ENCODE results near the gene LASP1.

Gene LASP1

DNA sequence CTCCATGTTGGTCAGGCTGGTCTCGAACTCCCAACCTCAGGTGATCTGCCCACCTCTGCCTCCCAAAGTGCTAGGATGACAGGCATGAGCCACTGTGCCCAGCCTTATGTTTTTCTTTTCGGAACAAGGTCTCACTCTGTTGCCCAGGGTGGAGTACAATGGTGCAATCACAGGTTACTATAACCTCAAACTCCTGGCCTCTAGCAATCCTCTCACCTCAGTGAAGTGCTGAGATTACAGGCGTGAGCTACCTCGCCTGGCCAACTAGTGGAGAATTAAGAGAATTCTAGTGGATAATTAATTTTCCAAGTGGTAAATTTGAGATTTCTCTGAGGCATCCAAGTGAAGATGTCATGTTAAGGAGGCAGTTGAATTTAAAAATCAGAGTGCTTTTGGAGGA lies 100.3 kb downstream of the LASP1 start:
- no peak overlapping the region for H3K27ac ChIP-seq
- no peak for DNase-seq
- TF ChIP-seq, protein P1, sequence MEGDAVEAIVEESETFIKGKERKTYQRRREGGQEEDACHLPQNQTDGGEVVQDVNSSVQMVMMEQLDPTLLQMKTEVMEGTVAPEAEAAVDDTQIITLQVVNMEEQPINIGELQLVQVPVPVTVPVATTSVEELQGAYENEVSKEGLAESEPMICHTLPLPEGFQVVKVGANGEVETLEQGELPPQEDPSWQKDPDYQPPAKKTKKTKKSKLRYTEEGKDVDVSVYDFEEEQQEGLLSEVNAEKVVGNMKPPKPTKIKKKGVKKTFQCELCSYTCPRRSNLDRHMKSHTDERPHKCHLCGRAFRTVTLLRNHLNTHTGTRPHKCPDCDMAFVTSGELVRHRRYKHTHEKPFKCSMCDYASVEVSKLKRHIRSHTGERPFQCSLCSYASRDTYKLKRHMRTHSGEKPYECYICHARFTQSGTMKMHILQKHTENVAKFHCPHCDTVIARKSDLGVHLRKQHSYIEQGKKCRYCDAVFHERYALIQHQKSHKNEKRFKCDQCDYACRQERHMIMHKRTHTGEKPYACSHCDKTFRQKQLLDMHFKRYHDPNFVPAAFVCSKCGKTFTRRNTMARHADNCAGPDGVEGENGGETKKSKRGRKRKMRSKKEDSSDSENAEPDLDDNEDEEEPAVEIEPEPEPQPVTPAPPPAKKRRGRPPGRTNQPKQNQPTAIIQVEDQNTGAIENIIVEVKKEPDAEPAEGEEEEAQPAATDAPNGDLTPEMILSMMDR (IDR thresholded peaks at IDR 0.05), result no peak
- H3K4me3 ChIP-seq, result no peak overlapping the region
- intact Hi-C loops (cut with DNase I; ENCODE audit: low total_unique reads), result no loop called here
- H3K27me3 ChIP-seq, result no peaks in the 10 kb centered on the region
- H3K4me1 ChIP-seq, result peaks cover 0 to 7% (median 0%) of the 10 kb centered on the region in 4 donors
- H3K36me3 ChIP-seq, result no peaks in the 10 kb centered on the region
- H3K9me3 ChIP-seq, result no peaks in the 10 kb centered on the region

DNA sequence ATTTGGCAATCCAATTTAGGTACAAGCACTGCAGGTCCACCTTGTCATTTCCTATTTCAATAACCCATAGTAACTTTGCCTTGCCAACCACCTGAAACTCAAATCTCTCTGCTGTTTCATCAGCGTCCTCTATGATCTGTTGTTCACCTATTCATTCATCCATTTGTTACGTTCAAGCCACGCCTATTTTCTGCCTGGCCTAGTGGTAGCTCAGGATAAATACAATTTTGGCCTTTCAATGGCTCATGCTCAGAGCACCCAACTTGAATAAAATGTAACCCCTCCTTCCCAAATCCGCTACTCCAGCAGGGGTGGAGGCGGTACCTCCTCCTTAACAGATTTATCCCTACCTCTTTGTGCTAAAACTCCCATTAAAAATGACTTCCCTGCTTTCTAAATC lies 100.9 kb downstream of the LASP1 start:
- Histone ChIP-seq H3K4me3 (no peak overlapping the region), H3K27me3 (no peaks in the 10 kb centered on the region), H3K4me1 (peaks cover 0 to 7% (median 0%) of the 10 kb centered on the region in 4 donors), H3K36me3 (no peaks in the 10 kb centered on the region), H3K27ac (no peak overlapping the region), H3K9me3 (no peaks in the 10 kb centered on the region)
- intact Hi-C loops (cut with DNase I; ENCODE audit: low total_unique reads), result no loop called here
- TF ChIP-seq, protein P1 (IDR thresholded peaks at IDR 0.05), result no peak
- no peak for DNase-seq
